HG03097 (cell line): ENCODE results near the gene EPB41.

Source experiments
- ATAC-seq: cut with Tn5 transposase; IDR thresholded peaks from one replicate; pipeline ENCODE4 v1.9.1; 2021; ENCODE audit not compliant: unreplicated experiment, low FRiP score

The EPB41 gene

GRCh38 chr1:28890435-28890834 lies 23.9 kb upstream of the EPB41 start:
- no peak for ATAC-seq

- ATAC-seq, result no peak
Measured at GRCh38 chr1:28890836-28891235, 23.5 kb upstream of the EPB41 start.

- no peak for ATAC-seq
Measured at GRCh38 chr1:28891256-28891655, 23.1 kb upstream of the EPB41 start.

GRCh38 chr1:28893403-28894102 lies 20.8 kb upstream of the EPB41 start:
- ATAC-seq, result no peak

- no peak for ATAC-seq
Measured at GRCh38 chr1:28894785-28895184, 19.6 kb upstream of the EPB41 start.

- no peak for ATAC-seq
Measured at GRCh38 chr1:28895896-28896608, 18.3 kb upstream of the EPB41 start.

- no peak for ATAC-seq
Measured at GRCh38 chr1:28896609-28896986, 17.8 kb upstream of the EPB41 start.

- ATAC-seq, result no peak
Measured at GRCh38 chr1:28897789-28898188, 16.6 kb upstream of the EPB41 start.

GRCh38 chr1:28898405-28898881 lies 15.9 kb upstream of the EPB41 start:
- ATAC-seq, result no peak

- ATAC-seq, result no peak
Measured at GRCh38 chr1:28899267-28899666, 15.1 kb upstream of the EPB41 start.

GRCh38 chr1:28900562-28900961 lies 13.8 kb upstream of the EPB41 start:
- no peak for ATAC-seq

GRCh38 chr1:28902738-28903137 lies 11.6 kb upstream of the EPB41 start:
- ATAC-seq, result no peak

GRCh38 chr1:28905921-28906666 lies 8.3 kb upstream of the EPB41 start:
- ATAC-seq, result no peak

- no peak for ATAC-seq
Measured at GRCh38 chr1:28909198-28909597, 5.2 kb upstream of the EPB41 start.

GRCh38 chr1:28910379-28911115 lies 3.8 kb upstream of the EPB41 start:
- no peak for ATAC-seq

GRCh38 chr1:28913786-28914227 lies 562 bp upstream of the EPB41 start:
- ATAC-seq, result no peak

GRCh38 chr1:28915031-28915895 lies 894 bp downstream of the EPB41 start:
- no peak for ATAC-seq

- no peak for ATAC-seq
Measured at GRCh38 chr1:28917757-28918118, 3.4 kb downstream of the EPB41 start.

- ATAC-seq, result no peak
Measured at GRCh38 chr1:28921286-28921869, 7.0 kb downstream of the EPB41 start.
